Osteoblast (primary cell): ENCODE data around the gene KAZN. TPM values are rescaled to one million over a fixed set of nuclear protein-coding genes. Genes with fewer than 3 reads are reported as not detected.

ENCODE experiments used
- DNase-seq: peaks from one replicate; pipeline ENCODE4 v3.0.0; 2011; ENCODE audit warnings: low spot score, mixed read lengths; ENCODE audit not compliant: insufficient read length; ENCODE audit errors: missing footprints
- H2AFZ ChIP-seq: 2 replicates; pipeline ENCODE4 v1.6.0; 2011; ENCODE audit warnings: mild to moderate bottlenecking, low read length
- H3K27ac ChIP-seq: 2 replicates; pipeline ENCODE4 v1.5.1; 2011; ENCODE audit warnings: mild to moderate bottlenecking, low read depth, low read length, moderate library complexity
- H3K27me3 ChIP-seq: 2 replicates; pipeline ENCODE4 v1.6.0; 2012; ENCODE audit warnings: mild to moderate bottlenecking, control low read depth, inconsistent platforms, low read length, moderate library complexity; ENCODE audit not compliant: insufficient read depth
- H3K36me3 ChIP-seq: 2 replicates; pipeline ENCODE4 v1.5.1; 2011; ENCODE audit warnings: mild to moderate bottlenecking, low read length, control low read depth, moderate library complexity; ENCODE audit not compliant: insufficient read depth
- H3K4me1 ChIP-seq: 2 replicates; pipeline ENCODE4 v1.5.1; 2011; ENCODE audit warnings: mild to moderate bottlenecking, low read length, control low read depth, moderate library complexity; ENCODE audit not compliant: insufficient read depth
- H3K4me2 ChIP-seq: 2 replicates; pipeline ENCODE4 v1.6.0; 2011; ENCODE audit warnings: mild to moderate bottlenecking, low read length; ENCODE audit not compliant: insufficient read depth
- H3K4me3 ChIP-seq: fragments of 200-600 bp; sonication (generic); 3 replicates; pipeline ENCODE4 v1.5.1; 2012; ENCODE audit warnings: mild to moderate bottlenecking, low read length, inconsistent platforms; ENCODE audit not compliant: insufficient read depth
- H3K79me2 ChIP-seq: 2 replicates; pipeline ENCODE4 v1.6.0; 2012; ENCODE audit warnings: mild to moderate bottlenecking, low read length, control low read depth, inconsistent platforms; ENCODE audit not compliant: insufficient read depth
- H3K9me3 ChIP-seq: 2 replicates; pipeline ENCODE4 v1.5.1; 2011; ENCODE audit warnings: low read depth, low read length, control low read depth
- H4K20me1 ChIP-seq: 2 replicates; pipeline ENCODE4 v1.6.0; 2012; ENCODE audit warnings: mild to moderate bottlenecking, low read length, control low read depth; ENCODE audit not compliant: insufficient read depth
- total RNA-seq: library from RNA; depleted of rRNA; stranded (reverse); fragments of >200 nt; gene quantifications from 2 replicates; pipeline ENCODE4 v1.2.3, GENCODE V29; 2012
- TF ChIP-seq, protein P1 (sequence below): IDR thresholded peaks from 2 replicates; pipeline ENCODE4 v1.5.1; 2011; ENCODE audit warnings: mild to moderate bottlenecking, low read depth, low read length, moderate library complexity; ENCODE audit errors: extremely low read depth

Gene KAZN
- total RNA-seq, 1 donor: 9.0 TPM

DNA sequence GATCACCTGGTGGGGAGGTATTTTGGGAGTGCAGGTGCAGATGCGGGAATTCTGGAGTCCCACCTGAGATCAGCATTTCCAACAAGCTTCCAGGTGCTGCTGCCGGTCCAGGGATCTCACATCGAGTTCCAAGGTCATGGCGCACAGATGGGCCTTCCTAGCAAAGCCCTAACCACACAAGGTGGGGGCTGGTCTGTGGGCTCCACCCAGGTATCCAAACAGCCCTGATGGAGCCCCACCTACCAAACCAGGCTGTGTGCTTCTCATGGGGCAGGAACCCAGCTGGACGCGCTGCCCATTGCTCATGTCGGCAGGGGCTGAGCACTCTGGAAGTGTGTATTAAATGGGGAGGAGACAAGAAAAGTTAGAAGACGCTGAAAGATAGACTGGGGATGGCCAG, 520.1 kb downstream of the KAZN start:
- TF ChIP-seq, protein P1, sequence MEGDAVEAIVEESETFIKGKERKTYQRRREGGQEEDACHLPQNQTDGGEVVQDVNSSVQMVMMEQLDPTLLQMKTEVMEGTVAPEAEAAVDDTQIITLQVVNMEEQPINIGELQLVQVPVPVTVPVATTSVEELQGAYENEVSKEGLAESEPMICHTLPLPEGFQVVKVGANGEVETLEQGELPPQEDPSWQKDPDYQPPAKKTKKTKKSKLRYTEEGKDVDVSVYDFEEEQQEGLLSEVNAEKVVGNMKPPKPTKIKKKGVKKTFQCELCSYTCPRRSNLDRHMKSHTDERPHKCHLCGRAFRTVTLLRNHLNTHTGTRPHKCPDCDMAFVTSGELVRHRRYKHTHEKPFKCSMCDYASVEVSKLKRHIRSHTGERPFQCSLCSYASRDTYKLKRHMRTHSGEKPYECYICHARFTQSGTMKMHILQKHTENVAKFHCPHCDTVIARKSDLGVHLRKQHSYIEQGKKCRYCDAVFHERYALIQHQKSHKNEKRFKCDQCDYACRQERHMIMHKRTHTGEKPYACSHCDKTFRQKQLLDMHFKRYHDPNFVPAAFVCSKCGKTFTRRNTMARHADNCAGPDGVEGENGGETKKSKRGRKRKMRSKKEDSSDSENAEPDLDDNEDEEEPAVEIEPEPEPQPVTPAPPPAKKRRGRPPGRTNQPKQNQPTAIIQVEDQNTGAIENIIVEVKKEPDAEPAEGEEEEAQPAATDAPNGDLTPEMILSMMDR: no peak
- H4K20me1 ChIP-seq: no peaks in the 10 kb centered on the region

GRCh38 chr1:15120251-15120945, 521.9 kb downstream of the KAZN start:
- Histone ChIP-seq H3K27me3 (peaks cover 16% of the 10 kb centered on the region), H3K4me1 (no peaks in the 10 kb centered on the region), H3K36me3 (no peaks in the 10 kb centered on the region), H3K79me2 (no peaks in the 10 kb centered on the region), H3K4me3 (no peak overlapping the region), H3K27ac (no peak overlapping the region), H4K20me1 (no peaks in the 10 kb centered on the region), H3K4me2 (no peak overlapping the region), H3K9me3 (no peaks in the 10 kb centered on the region), H2AFZ (no peak overlapping the region)
- DNase-seq: peak; percentile 69
- TF ChIP-seq, protein P1: no peak

More for the DNA sequence above, 520.1 kb downstream of the KAZN start:
- no peak overlapping the region for H3K4me3 ChIP-seq
- H2AFZ ChIP-seq: no peak overlapping the region
- no peaks in the 10 kb centered on the region for H3K9me3 ChIP-seq
- peaks cover 16% of the 10 kb centered on the region for H3K27me3 ChIP-seq
- peak; percentile 25 for DNase-seq
- H3K36me3 ChIP-seq: no peaks in the 10 kb centered on the region
- no peak overlapping the region for H3K27ac ChIP-seq
- no peak overlapping the region for H3K4me2 ChIP-seq
- H3K79me2 ChIP-seq: no peaks in the 10 kb centered on the region
- H3K4me1 ChIP-seq: no peaks in the 10 kb centered on the region

GRCh38 chr1:15122331-15122730, 523.8 kb downstream of the KAZN start:
- TF ChIP-seq, protein P1: no peak
- H3K27ac ChIP-seq: no peak overlapping the region
- peaks cover 17% of the 10 kb centered on the region for H3K27me3 ChIP-seq
- H3K36me3 ChIP-seq: no peaks in the 10 kb centered on the region
- no peak overlapping the region for H2AFZ ChIP-seq
- H3K4me3 ChIP-seq: no peak overlapping the region
- H4K20me1 ChIP-seq: no peaks in the 10 kb centered on the region
- no peaks in the 10 kb centered on the region for H3K4me1 ChIP-seq
- DNase-seq: no peak
- no peaks in the 10 kb centered on the region for H3K79me2 ChIP-seq
- H3K4me2 ChIP-seq: no peak overlapping the region
- no peaks in the 10 kb centered on the region for H3K9me3 ChIP-seq

- Histone ChIP-seq H2AFZ (no peak overlapping the region), H3K79me2 (no peaks in the 10 kb centered on the region), H3K27me3 (peaks cover 17% of the 10 kb centered on the region), H3K36me3 (no peaks in the 10 kb centered on the region), H3K9me3 (no peaks in the 10 kb centered on the region), H3K4me1 (no peaks in the 10 kb centered on the region), H3K27ac (no peak overlapping the region), H4K20me1 (no peaks in the 10 kb centered on the region), H3K4me2 (no peak overlapping the region), H3K4me3 (no peak overlapping the region)
- DNase-seq: peak; percentile 46
- TF ChIP-seq, protein P1: no peak
These were observed 524.8 kb downstream of the KAZN start for GRCh38 chr1:15123270-15123669.
